NK-92 (cell line): Measurements from ENCODE around the gene NUDC.
A peak's percentile ranks its signal among the peaks of the same experiment; 100 is the strongest.
"Not testable (repeated sequence)": the region's sequence is repeated elsewhere in the genome, so short reads cannot be mapped to it uniquely, and the experiment has no call there.

Experiments used
- DNase-seq: peaks from one replicate; lab custom pipeline; 2025; ENCODE audit not compliant: unreplicated experiment; lab: John Stamatoyannopoulos, UW

NUDC gene

DNA sequence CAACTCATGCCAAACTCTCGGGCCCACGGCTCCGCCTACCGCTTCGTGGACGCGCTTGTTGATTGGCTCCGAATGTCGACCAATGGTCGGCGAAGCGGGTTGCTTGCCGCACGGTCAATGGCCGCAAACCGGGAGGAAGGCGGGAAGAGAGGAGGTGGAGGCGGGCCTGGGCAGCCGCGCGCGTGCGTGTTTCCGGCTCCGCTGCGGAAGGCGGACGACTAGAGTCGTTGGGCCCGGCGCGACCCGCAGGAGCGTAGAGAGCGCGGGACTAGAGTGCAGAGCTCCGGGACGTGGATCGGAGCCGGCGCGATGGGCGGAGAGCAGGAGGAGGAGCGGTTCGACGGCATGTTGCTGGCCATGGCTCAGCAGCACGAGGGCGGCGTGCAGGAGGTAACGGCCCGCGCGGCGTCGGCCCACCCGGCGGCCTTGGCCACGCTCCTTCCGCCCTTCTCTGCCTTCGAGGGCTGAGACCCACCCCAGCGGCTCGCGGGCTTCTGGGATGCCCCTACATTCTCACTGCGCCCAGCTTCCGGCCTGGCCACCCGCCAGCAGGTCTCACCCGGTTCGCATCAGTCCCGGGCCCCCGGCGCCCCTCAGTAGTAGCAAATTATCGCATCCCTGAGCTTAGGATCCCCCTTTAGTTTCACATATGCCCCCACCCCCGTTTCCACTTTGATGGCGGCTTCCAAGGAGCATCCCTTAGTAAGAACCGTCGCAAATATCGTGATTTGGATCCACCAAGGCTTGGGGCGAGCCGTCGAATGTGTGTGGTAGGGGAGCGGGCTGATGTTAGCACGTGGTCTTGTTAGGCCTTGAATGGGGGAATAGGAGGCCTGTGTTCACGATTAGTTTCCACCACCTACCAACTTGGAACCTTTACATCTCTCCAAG lies at the start of gene NUDC:
Gene NUDC (plus strand): TSS at position 204 of the 891 bp plus-strand sequence. CDS start 106 bp downstream, at position 310.
- DNase-seq = peak; percentile 77

DNA sequence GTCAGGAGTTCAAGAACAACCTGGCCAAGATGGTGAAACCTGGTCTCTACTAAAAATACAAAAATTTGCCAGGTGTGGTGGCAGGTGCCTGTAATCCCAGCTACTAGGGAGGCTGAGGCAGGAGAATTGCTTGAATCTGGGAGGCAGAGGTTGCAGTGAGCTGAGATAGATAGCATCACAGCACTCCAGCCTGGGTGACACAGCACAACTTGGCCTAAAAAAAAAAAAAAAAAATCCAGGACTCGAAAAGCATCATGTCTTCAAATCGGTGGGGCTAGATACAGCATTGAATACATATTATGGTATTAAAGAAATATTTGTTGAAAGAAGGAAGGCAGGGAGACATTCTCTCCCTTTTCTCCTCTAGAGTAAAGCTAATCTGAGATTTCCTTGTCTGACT lies 48.4 kb upstream of the NUDC start:
- DNase-seq = not testable (repeated sequence)

DNA sequence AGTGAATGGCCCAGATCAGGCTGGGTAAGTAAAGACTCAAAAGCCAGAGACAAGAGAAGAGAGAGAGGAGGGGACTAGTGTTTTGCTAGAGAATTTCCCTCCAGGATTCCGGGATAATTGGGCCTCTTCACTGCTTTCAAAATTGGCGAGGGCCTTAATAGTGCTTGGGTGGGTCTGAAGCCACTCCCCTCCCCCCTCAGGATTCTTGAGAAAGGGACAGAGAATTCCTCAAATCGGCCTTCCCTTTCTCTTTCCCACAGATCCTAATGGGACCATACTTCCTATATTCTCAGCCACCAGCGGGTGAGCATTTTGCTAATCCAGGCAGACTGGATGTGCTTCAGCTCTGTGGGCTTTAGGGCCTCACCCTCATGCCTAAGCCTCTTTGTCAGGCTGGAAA lies 46.6 kb upstream of the NUDC start:
- DNase-seq = no peak

DNA sequence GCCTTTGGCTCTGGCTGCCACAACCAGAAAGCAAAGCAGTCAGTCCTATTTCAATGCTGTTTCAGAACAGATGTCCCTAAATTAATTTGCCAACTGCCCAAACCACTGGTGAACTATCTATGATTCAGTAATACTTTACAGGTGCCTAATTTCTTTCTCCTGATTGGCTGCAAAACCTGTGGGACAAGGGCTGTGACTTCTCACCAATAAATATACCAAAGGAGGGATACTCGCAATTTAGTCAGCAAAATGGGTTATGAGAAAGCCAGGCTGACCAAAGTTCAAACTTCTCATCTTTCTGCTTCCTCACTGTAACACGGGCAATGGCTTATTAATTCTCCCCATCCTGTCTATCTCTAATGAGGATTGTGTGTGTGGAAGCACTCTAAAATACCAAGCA lies 44.2 kb upstream of the NUDC start:
- DNase-seq = no peak

DNA sequence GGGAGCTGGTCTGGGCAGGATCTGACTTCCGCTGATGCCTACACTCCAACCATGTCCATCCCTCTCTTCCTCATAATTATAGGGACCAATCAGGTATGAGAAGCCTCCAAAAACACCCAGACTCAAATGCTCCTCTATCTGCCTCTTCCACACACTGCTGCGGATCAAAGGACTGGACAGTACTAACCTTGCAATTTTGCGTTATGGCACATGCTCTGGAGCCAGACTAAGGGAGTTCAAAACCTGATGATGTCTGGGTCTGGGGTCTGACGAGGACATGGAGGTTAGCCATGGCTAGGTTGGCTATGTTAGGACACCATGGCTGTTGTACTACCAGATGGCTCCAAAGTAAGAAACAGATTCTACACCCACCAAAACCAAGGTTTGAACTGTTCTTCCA lies 41.8 kb upstream of the NUDC start:
- DNase-seq = no peak

GRCh38 chr1:26881611-26882010 lies 39.9 kb upstream of the NUDC start:
- DNase-seq = not testable (repeated sequence)

- DNase-seq = no peak
Observed at GRCh38 chr1:26882696-26883463, 38.7 kb upstream of the NUDC start.

DNA sequence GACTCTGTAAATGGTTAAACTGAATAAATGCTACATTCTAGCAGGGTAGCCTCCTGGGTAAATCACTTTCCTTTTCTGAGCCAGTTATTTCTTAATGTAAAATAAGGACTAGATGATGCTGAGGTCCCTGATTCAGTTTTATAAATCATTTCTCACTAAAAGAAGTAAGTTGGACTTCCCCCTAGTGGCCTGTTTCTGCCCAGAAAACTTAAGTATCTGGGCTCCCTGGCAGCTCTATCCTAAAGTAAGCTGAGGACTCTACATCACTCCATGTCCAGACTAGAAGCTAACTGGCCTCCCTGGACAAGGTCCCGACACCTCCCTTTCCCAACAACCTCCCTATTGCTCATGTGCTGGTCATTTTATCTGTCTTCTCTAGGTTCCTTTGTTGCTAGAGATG lies 34.4 kb upstream of the NUDC start:
- DNase-seq = no peak

DNA sequence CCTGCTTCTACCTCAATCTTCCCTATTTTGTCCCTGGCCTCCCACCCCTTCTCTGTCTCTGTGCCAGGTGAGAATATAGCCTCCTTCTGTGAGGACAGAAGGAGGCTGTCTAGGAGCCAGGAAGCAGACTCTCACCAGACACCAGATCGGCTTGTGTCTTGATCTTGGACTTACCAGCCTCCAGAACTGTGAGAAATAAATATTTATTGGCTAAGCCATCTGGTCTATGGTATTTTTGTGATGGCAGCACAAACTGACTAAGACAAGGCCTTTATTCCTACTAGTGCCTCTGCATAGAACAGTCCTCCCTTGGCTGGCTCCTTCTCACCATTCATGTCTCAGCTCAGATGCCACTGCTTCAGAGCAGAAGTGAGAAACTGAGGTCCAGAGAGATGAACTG lies 33.3 kb upstream of the NUDC start:
- no peak for DNase-seq

GRCh38 chr1:26889551-26890466 lies 31.7 kb upstream of the NUDC start, which contains the start of gene GPN2:
Gene GPN2, minus strand, starts transcription at chr1:26890283. Its CDS starts 187 bp downstream, at chr1:26890096.
- DNase-seq = no peak

DNA sequence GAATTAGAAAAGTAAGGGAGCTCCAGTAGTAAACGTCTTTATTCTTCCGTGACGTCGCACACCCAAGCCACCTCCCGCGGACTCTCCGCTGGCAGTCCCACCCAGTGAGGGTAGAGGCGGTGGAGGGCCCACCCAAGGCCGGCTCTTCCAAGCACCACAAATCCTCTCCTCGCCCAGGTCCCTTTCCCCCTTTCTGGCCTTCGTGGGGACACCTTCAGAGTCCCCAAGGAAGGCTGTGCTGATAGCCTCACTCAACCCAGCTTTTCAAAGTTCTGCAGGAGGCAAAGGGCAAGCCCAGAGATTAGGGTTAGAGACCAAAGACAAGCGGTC lies 31.1 kb upstream of the NUDC start:
- no peak for DNase-seq

- no peak for DNase-seq
Observed at GRCh38 chr1:26894263-26894662, 27.3 kb upstream of the NUDC start.

GRCh38 chr1:26897351-26897750 lies 24.2 kb upstream of the NUDC start:
- no peak for DNase-seq

GRCh38 chr1:26900001-26900814 lies 21.3 kb upstream of the NUDC start, which contains the start of gene GPATCH3:
Gene GPATCH3, minus strand, starts transcription at chr1:26900467. Its CDS starts 25 bp downstream, at chr1:26900442.
- DNase-seq = no peak

DNA sequence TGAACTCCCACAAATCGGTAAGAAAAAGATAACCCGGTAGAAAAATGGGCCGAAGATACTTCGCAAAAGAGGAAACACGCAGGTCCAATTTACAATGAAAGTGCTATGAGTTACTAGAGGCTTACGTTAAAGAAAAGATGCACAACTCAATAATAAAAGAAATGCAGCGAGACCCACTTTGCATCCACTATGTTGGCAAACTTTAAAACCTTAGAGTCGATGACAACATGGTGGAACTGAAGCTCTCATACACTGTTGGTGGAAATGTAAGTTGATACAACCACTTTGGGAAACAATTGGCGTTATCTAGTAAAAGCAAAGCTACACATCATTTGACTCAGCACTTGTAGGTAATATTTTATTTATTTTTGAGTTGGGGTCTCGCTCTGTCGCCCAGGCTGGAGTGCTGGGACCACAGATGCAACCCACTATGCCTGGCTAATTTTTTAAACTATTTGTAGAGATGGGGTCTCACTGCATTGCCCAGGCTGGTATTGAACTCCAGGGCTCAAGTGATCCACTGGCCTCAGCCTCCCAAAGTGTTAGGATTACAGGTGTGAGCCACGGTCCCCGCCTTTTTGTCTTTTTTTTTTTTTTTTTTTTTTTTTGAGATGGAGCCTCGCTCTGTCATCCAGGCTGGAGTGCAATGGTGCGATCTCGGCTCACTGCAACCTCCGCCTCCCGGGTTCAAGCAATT lies 20.6 kb upstream of the NUDC start:
- no peak for DNase-seq

GRCh38 chr1:26907071-26907917 lies 14.2 kb upstream of the NUDC start:
- DNase-seq = no peak

- DNase-seq = no peak
Observed at GRCh38 chr1:26909951-26910342, 11.6 kb upstream of the NUDC start.

GRCh38 chr1:26910343-26911160 lies 11.0 kb upstream of the NUDC start:
- no peak for DNase-seq
